ENCODE data around the gene ADNP2.

The ADNP2 gene

DNA sequence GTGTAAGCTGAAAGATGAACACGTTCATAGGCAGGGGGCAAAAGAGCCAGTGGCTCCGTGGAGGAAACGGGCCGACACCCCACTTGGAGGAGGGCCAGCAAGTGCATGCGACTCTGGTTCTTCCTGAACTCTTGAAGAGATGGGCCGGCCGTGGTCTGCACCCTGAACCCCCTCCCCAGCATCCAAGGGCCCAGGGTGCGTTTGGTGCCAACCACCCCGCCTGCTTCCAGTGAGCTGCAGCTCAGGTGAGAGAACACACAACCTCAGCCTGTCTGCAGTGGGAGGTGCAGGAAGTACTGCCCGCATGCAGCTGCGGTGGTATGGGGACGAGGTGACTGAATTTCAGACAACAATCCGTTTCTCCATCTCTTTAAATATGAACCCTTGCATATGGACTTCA is 58.9 kb downstream of the ADNP2 start:
- TF ChIP-seq ZNF274 (IDR thresholded peaks at IDR 0.05; ENCODE audit: low read depth, low read length) = no peak
- H3K4me3 ChIP-seq (ENCODE audit: low read length) = no peak overlapping the region

DNA sequence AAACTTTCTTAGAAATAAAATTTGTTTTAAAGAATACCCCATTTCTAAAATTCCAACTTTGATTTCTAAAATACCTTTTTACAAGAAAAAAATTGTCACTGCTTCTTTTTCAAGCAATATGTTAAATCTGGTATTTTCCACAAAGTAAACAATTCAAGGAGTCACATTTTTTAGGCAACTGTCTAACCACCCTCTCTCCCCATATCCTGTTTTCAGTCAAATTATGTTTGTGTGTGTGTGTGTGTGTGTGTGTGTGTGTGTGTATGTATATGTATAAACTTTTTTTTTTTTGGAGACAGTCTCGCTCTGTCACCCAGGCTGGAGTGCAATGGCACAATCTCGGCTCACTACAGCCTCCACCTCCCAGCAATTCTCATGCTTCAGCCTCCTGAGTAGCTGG is 59.3 kb downstream of the ADNP2 start:
- no peak overlapping the region for H3K4me3 ChIP-seq (ENCODE audit: low read length)
- no peak for TF ChIP-seq ZNF274 (IDR thresholded peaks at IDR 0.05; ENCODE audit: low read depth, low read length)

DNA sequence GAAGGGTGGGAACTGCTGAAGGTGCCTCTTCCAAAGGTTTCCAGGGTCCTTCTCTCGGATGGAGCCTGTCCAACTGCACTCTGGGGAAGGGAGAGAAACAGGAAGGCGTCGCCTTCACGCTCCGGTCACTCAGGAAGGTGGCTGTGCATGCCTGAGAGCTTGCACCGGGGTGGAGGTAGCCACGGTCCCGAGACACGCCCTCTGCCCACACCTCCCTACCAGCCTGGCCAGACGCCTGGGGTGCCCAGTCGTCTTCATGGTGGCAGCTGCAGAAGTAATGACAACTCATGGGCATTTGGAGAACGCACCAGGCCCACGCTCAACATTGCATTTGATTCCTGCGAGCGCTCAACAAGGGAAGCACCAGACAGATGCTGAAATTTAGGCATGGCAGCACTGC is 59.9 kb downstream of the ADNP2 start:
- H3K4me3 ChIP-seq (ENCODE audit: low read length) = no peak overlapping the region
- no peak for TF ChIP-seq ZNF274 (IDR thresholded peaks at IDR 0.05; ENCODE audit: low read depth, low read length)

DNA sequence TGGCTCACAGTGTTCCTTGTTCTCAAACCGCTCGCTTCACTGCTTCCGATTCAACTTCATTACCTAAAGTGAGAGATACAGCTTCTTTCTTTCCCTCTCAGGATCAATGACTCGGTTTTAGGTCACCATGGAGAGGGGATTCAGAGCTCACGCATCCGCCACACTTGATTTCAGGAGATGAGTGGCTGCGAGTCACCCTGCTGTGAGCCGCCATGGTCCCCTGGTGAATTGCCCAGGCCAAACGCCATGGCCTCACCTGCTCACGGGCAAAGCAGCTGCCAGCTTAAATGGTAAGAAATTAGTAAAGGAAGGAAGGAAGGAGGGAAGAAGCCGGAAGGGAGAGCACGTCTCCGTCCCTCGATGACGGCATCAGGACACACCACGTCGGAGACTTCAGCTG is 60.5 kb downstream of the ADNP2 start:
- TF ChIP-seq ZNF274 (IDR thresholded peaks at IDR 0.05; ENCODE audit: low read depth, low read length) = no peak
- no peak overlapping the region for H3K4me3 ChIP-seq (ENCODE audit: low read length)

DNA sequence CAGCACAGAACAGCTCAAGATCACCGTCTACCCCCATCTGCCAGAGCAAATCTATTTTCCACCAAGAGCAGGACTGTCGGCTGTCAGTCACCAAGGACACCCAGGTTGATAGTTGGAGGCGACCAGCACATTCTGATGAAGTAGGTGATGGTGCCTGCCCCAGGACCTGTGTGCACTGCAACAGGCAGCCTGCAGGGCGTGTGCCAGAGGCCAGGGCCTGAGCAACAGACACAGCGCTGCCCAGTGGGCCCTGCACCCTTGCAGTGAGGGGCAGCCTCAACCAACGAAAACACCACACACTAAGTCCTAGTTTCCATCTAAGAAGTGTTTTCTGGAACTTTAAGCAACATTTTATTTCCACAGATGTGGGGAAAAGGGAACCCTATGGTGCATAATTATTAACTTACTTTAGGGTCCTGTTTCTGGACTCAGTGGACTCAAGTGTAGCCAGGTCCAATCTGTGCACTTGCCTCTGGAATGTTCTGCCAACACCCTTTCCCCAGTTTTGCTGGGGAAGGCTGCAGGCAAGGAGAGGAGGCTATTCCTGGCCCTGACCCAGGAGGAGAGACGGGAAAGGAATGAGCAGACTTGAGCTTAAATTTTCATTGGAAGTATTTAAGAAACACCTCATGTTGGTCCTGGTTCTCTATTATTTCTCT is 61.5 kb downstream of the ADNP2 start:
- no peak for TF ChIP-seq ZNF274 (IDR thresholded peaks at IDR 0.05; ENCODE audit: low read depth, low read length)
- no peak overlapping the region for H3K4me3 ChIP-seq (ENCODE audit: low read length)

DNA sequence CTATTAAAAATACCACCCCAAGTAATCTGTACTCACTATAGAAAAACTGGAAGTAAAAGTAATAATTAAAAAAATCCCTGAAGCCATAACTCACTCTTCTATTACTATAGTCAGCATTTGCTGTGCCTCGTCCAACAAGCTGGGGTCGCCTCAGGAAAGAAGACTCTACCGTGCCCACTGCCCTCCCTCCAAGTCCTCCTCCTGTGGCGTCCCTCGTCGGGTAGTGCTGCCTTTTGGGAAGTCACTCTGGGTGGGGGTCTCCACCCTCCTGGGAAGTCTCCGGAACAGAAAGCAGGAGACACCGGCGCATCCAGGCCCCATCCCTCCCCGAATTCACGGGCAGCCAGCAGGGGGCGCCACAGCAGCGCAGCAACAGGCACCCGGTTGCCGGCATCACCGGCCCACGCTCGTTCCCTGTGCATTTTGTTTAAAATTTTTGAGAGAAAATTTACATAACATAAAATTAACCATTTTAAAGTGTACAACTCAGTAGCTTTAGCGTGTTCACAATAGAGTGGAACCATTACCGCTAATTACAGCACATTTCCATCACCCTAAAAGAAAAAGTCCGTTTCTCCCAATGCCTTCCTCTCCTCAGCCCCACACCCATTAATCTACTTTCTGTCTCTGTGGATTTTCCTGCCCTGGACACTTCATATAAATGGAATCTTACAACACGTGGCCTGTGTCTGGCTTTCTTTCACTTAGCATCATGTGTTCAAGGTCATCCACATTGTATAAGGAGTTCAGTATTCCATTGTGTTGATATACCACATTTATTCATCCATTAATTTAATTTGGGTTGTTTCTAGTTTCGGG is 62.2 kb downstream of the ADNP2 start:
- no peak overlapping the region for H3K4me3 ChIP-seq (ENCODE audit: low read length)
- no peak for TF ChIP-seq ZNF274 (IDR thresholded peaks at IDR 0.05; ENCODE audit: low read depth, low read length)

DNA sequence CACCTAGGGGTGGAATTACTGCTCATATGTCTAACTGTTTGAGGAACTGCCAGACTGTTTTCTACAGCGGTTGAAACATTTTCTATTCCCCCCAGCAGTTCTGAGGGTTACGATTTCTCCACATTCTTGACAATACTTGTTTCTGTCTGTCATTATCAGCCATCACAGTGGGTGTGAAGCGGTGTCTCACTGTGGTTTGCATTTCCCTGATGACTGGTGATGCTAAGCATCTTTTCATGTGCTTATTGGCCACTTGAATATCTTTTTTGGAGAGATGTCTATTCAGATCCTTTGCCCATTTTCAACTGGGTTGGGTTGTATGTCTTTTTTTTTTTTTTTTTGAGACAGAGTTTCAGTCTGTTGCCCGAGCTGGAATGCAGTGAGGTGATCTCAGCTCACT is 63.0 kb downstream of the ADNP2 start:
- TF ChIP-seq ZNF274 (IDR thresholded peaks at IDR 0.05; ENCODE audit: low read depth, low read length) = no peak
- no peak overlapping the region for H3K4me3 ChIP-seq (ENCODE audit: low read length)

DNA sequence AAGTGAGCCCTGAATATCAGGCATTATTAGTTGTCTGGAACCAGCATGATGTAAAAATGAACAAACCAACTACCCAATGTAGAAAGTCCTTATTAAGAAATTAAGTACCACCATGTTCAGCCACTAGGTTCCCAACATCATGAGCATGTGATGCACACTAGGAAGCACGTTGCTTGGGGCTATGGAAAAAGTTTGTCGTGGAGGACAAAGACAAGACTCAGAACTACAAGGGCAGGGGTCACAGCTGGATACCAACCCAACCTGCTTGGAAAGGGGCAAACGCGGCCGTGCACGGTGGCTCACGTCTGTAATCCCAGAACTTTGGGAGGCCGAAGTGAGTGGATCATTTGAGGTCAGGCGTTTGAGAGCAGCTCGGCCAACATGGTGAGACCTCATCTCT is 64.0 kb downstream of the ADNP2 start:
- TF ChIP-seq ZNF274 (IDR thresholded peaks at IDR 0.05; ENCODE audit: low read depth, low read length) = no peak
- no peak overlapping the region for H3K4me3 ChIP-seq (ENCODE audit: low read length)

DNA sequence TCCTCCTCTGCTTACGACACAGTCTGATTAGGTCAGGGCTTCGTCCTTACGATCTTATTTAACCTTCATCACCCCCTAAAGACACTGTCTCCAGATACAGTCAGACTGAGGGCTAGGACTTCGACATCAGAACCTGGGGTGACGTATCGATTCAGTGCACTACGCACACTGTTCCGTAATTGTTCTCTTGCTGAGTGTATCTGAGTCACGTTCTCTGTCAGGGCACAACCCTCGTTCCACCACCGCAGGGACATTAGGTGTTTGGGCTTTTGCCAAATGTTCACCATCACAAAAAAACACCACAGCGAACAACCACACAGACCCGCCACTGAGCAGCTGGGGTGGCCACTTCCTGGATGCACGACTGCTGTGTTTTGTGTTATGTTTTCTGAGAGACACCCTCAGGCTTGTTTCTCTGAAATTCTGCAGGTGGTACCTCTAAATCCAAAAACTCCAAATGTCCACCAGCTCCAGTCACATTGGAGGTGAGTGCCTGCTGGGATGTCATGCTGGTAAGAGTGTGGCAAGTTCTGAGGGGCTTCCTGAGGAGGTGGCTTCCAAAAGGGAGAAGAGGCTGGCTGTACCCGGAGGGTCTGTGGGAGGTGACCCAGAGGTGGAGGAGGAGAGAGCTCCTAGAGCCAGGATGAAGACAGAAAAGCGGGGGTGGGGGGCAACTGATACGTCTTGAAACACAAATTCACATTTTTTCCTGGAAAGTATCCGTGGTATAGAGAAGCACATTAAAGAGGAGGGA is 66.6 kb downstream of the ADNP2 start:
- no peak for TF ChIP-seq ZNF274 (IDR thresholded peaks at IDR 0.05; ENCODE audit: low read depth, low read length)
- H3K4me3 ChIP-seq (ENCODE audit: low read length) = no peak overlapping the region

DNA sequence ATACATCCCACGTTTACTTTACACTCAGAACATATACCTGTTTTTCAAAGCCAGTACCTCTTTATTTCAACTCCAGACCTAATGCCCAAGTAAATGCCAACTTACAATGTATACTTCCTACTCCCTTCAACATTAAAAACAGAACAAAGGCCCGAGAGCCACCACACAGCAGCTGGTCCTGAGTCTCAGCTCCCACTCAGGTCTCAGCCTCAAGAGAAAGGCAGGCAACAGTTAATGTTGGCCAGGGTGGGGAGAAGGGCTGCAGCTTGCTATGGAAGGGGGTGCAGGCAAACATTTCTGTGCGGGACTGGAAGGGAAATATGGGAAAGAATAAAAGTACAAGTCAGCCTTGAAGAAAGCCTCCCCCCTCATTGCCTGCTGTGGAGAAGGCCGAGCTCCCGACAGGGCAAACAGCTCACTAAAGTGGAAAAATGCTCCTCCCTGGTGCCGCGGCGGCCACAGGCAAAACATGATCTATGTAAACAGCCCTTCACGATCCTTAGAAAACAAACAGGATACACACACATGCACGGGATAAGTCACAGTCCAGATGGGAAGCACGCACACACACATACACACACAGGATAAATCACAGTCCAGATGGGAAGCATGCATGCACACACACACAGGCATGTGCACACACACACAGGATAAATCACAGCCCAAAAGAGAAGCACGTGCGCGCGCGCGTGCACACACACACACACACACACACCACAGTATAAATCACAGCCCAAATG is 67.4 kb downstream of the ADNP2 start:
- TF ChIP-seq ZNF274 (IDR thresholded peaks at IDR 0.05; ENCODE audit: low read depth, low read length) = no peak
- no peak overlapping the region for H3K4me3 ChIP-seq (ENCODE audit: low read length)

DNA sequence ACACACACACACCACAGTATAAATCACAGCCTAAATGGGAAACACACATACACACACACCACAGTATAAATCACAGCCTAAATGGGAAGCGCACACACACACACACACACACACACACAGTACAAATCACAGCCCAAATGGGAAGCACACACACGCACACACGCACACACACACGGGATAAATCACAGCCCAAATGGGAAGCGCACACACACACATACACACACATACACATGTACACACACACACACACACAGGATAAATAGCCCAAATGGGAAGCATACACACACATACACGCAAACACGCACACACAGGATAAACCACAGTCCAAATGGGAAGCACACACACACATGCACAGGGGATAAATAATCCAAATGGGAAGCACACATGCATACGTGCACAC is 68.1 kb downstream of the ADNP2 start:
- TF ChIP-seq ZNF274 (IDR thresholded peaks at IDR 0.05; ENCODE audit: low read depth, low read length) = no peak
- H3K4me3 ChIP-seq (ENCODE audit: low read length) = no peak overlapping the region

DNA sequence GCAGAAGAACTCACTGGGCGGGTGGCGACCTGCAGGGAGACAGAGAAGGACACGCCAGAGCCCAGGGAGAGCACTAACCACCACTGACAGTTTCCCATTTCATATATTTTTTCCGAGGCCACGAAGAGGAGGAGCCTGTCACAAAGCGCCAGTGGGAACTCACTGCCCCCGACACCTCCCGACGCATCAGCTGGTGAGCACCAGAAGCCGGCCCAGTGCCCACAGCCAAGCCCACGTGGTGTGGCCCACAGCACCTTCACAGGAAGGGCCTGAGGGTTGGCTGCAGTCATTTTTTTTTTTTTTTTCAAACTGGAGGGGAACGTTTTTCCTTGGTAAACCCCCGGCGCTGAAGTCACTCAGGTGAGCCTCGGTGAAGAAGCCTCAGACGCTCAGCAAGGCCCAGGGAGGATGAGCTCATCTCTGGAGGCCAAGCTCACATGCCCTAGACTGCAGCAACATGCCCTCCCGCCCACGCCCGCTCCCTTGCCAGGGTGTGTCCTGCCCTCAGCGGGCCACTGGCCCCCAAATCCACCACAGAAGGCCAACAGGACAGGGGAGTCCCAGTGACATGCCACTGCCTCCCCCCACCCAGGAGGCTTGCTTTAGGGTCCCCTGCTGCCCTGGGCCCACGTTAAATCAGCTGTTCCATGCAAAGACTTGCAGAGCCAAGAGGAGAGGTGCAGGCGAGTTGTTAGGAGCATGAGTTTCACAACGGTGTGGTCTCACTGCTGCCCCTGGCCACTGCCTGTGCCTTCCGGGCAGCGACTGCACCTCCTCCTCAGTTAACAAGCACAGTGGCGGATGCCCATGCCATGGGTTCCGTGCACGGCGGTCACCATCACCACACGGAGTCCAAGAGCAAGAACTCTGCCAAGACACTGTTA is 70.1 kb downstream of the ADNP2 start:
- no peak overlapping the region for H3K4me3 ChIP-seq (ENCODE audit: low read length)
- no peak for TF ChIP-seq ZNF274 (IDR thresholded peaks at IDR 0.05; ENCODE audit: low read depth, low read length)

DNA sequence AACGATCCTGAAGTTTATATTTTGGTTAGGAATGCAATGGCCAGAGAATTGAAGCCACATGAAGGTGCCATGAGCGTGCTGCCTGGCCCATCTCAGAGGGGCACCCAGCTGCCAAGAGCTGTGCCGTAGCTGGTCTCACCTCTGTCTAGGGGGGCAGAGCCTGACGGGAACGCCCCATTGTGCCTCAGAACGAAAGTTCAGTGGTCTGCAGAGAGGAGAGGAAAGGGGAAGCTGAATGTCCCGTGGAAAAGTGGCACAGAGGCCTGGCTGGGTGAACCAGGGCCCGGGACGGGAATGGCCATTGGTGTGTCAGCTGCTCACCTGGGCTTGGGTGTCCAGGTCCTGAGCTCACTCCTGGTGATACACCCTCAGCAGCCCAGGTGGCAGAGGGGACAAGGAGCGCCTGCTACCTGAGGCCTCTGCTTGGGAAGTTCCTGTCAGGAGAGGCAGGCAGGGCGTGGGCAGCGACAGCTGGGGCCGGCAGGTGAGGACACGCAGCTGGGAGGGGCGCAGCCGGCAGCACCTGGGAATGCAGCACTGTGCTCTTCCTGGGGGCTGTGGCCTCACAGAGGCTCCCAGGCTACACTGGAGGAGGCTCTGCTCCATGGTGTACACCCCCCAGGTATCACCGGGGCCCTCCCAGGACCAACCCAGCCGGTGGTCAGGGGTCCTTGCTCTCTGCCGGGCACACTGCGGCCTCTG is 70.9 kb downstream of the ADNP2 start:
- H3K4me3 ChIP-seq (ENCODE audit: low read length) = no peak overlapping the region
- TF ChIP-seq ZNF274 (IDR thresholded peaks at IDR 0.05; ENCODE audit: low read depth, low read length) = no peak

Measured in GM08714 (cell line).